ENCODE results near the gene SPATA12.

The SPATA12 gene

GRCh38 chr3:57085211-57085610 is 24.7 kb downstream of the SPATA12 start:
- no peak for DNase-seq

- no peak for DNase-seq
These were observed 25.7 kb downstream of the SPATA12 start for GRCh38 chr3:57086201-57086600.

DNA sequence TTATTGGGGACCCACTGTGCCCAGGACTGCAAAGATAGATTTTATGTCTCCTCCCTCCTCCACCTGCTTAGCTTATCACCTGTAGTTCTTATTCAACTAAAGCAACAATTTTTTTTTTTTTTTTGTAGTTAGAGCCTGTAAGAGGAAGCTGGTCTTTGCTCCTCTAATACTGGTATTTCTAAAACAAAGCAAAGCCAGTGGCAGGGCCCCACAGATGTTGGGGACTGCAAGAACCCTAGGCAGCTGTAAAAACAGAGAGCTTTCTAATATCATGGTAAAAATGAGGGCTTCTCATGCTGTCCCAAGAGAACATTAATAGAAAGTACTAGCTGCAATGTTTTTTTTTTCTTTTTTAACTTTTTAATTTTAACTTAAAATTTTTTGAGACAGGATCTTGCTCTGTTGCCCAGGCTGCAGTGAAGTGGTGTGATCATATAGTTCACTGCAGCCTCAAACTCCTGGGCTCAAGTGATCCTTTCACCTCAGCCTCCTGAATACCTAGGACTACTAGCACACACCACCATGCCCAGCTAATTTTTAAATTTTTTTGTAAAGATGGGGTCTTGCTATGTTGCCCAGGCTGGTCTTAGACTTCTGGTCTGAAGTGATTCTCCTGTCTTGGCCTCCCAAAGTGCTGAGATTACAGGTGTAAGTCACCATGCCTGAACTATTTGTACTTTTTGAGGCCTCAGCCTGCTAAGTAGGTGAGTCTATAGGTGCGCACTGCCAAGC is 27.1 kb downstream of the SPATA12 start:
- DNase-seq = no peak

GRCh38 chr3:57088503-57088902 is 28.0 kb downstream of the SPATA12 start:
- no peak for DNase-seq

DNA sequence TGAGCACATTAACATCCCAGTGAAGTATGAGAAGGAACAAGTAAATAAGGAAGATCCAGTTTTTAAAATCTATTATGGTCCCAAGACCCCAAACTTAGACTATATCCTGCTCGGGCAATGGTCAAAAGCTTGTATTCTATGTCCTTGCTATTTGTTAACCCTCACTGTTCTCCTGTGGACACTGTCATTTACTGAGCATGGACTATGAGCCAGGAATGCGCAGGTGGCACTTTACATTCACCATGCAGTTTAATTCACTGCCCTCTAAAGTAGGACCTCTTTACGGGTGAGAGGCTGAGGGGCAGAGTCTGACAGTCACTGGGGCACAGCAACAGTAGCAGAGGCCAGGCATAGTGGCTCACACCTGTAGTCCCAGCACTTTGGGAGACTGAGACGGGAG is 28.6 kb downstream of the SPATA12 start:
- DNase-seq = no peak

DNA sequence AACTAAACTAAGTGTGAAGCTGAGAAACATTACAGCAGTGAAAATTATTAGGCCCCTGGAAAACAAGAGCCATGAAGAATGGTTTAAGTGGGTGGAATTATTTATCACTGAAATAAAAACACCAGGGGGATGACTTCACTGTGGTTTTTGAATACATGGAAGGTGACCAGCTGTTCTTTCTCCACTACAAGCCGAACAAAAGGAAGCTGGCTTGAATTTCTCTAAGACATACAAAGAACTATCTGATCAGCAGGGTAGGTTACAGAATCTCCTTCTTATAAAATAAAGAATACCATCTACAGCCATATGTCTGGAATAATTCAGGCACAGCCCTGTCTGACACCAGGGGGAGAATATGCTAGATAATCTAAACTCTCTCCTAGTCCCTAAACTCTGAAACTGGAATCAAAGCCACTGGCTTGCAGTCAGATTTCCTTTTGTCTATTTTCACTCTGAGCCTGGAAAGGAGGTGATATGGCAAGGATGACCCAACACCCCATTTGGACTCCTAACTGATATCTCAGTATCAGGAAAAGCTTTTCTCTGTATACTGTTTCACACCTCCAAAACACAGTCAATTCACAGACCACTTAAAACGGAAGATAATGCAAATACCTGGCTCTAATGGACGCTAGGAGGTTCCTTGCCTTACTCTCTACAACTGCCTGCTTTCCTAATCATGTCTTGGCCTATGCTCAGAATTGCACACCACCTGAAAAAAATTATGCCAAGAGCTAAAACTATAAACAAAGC is 31.2 kb downstream of the SPATA12 start:
- no peak for DNase-seq

DNA sequence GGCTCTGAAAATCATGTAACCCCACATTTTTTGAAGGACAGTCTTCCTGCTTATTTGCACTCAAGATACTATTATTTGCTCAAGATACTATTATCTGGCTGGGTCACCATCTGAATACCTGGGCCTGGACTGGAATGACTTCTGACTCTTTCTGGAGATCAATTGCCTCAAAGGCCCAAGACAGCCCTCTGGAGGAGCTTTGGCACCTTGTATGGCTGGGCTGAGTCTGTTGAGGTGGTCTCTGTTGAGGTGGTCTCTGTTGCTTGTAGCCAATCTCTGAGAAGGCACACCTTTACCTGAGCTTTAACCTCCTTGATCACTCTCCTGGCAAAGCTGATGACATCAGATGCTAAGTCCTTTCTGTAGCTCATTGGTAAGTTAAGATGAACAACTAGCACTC is 33.0 kb downstream of the SPATA12 start:
- no peak for DNase-seq

DNA sequence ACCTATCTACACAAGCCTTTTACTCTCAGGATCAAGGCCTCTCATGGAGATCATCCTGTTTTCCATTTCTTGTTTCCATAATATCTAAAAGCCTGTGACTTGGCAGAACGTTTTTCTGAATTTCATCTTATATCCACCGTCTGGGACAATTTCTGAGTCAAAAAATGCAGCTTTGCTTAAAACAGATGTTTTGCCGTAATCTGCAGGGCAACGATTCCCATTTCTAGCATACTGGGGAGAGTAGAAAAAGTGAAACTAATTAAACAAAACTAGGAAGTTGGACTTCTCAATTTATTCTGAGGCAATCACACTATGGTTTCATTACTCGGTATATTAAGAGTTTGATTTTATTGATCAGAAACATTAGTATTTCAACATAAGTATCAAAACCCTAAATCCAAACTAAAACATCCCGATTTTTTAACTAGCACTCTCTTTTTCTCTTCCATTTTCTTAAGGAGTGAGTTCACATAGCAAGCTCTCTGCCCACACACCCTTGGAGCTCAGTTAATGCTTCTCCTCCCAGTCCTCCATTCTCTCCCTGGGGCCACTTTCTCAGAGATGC is 33.6 kb downstream of the SPATA12 start:
- no peak for DNase-seq

DNA sequence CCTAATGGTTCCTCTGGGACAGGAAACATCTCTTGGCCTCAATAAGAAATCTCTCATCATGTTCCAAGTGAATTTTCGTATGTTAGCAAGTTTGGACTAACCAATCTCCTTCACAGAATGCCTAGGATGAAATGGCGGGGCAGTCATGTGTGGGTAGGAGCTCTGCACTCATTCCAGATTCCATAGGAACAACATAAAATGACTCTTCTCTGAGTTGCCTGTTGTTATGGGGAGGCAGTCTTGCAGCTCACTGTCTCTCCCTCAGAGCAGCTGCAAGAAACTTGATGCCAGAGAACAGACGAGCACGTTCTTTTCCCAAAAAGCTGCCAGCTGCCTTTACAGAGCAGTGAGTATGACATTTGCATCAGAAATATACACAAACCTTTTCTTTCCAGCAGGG is 34.1 kb downstream of the SPATA12 start:
- no peak for DNase-seq

- DNase-seq = no peak
These were observed 34.9 kb downstream of the SPATA12 start for GRCh38 chr3:57095363-57095762.

- no peak for DNase-seq
These were observed 37.1 kb downstream of the SPATA12 start for GRCh38 chr3:57097536-57097935.

DNA sequence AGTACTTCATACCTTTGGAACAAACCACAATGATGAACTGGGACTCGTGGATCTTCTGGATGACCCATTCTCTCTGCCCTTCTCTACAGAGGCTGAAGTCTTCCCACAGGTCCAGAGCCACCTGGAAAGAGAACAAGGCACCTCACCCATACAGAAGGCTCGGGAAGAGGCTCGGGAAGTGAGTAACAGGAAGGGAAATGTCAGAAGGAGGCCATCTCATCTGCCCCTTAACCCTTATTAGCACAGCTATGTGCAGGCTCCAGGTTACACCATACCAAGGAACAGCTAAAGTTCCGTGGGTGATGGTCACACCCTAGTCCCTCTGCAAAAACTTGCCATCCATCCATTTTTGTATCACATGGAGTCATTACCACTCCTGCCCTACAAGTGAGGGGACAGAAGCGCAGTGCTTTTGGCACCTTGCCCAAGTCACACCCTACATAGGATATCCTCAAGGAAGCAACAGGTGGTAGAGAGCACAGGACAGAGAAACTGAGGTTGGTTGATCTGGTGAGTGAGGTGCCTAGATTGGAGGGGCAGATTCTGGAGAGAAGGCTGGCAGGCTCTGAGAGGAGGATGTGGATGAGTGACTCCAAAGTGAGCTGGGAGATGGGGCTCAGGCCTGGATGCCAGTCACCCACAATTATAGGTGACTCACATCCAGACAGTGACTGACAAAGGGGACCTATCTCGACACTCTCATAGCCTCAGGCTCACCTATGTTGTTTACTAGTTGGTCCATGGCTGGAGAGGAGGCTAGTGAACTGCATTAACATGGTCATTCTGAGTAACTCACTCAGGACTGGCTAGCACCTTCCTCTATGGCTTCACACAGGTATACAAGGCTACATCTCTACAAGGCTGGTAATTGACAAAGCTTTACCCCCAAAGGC is 38.2 kb downstream of the SPATA12 start:
- DNase-seq = no peak

- DNase-seq = no peak
These were observed 39.7 kb downstream of the SPATA12 start for GRCh38 chr3:57100046-57100695.

GRCh38 chr3:57105585-57105984 is 45.1 kb downstream of the SPATA12 start:
- no peak for DNase-seq

DNA sequence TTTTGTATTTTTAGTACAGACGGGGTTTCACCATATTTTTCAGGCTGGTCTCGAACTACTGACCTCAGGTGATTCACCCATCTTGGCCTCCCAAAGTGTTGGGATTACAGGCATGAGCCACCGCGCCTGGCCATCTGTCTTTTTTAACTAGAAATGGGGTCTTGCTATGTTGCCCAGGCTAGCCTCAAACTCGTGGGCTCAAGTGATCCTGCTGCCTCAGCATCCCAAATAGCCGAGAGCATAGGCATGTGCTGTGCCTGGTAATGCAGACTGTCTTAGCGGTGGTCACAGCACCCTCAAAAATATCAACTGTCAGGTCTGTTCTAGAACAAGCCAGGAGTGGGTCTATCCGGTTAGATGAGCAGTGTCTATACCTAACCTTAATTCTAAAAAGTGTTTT is 48.2 kb downstream of the SPATA12 start:
- no peak for DNase-seq

DNA sequence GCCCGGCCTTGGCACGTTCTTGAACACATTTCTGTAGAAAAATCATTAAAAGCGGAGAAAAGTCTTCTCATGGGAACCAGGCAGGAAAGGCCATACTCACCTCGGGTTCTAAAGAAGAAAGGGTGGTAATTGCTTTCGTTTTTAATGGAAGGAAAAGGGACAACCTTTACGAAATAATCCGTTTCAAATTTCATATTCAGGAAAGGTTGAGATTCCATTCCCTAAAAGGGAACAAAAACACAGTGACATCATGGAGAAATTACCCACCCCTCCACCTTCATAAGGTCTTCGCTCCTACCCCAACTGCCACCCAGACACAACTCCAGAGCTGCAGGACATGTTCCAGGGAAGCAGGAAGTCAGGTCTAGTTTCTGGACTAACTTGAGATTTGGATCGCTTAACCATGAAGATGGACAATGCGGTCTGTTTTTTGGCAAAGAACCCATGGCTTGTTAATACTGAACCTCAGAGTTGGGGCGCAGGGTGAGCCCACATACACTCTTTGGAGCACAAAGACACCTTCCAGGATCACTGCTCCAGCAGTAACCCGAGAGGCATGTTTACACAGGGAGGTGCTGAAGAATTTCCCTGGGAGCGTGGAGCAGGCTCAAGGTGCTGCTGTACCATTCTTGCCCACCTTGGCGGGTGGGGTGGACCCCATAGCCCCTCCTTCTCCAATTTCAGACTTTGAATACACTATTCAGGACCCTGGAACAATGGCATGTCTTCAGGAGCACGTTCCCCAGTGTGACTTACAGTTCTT is 49.2 kb downstream of the SPATA12 start:
- DNase-seq = no peak

DNA sequence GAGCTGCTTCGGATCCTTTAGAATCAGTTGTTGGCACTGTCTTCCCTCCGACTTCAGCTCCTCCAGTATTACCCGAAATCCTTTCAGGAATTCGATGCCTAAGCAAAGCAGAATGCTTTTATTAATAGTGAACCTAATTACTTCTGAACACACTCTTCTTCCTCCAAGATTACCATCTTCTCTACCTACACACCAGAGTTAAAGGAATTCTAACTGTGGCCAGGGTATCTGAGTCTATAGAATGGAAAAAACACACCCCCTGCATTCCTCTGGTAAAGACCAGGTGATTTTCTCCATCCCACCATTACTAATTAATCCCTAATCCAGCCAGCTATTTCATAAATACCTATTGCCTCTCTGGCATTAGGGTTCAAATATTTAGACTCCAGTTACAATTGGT is 49.8 kb downstream of the SPATA12 start:
- DNase-seq = no peak

- no peak for DNase-seq
These were observed 50.3 kb downstream of the SPATA12 start for GRCh38 chr3:57110798-57111197.

DNA sequence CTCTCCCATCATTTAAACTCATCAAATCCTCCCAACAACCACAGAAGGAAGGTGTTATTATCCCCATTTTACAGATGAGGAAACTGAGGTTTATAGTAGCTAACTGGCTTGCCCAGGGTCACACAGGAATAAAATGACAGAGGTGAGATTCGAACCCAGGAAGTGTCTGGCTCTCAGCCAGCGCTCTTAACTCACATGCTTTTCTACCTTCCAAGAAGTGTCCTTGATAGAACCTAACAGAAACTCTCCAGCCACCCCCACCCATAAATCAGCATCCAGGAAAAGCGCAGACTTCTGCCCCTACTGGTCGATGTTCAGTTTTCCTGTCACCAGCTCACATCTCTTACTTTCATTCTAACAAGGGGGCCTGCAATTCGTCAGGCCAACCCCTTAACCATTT is 51.7 kb downstream of the SPATA12 start:
- DNase-seq = no peak

- DNase-seq = no peak
These were observed 56.0 kb downstream of the SPATA12 start for GRCh38 chr3:57116501-57116900.

GRCh38 chr3:57118254-57118653 is 57.8 kb downstream of the SPATA12 start:
- DNase-seq = no peak

DNA sequence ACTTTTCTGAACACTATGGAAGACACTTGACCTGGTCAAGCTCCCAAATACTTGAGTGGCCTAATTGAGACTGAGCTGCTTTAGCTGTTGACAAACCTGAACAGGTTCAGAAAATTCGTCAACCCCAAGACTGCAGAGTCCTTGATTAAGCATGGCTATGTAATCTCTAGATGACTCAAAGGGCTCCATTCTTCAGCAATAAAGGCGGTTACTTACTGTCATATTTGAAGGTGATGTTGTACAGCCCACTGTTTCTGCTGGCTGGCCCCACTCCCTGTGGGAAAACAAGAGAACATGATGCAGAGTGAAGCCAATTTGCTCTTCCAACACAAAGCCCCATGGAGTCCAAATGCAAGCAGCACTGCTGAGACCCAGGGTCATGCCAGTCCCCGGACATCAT is 59.6 kb downstream of the SPATA12 start:
- DNase-seq = no peak
